Thyroid gland (tissue), 4 donors: ENCODE measurements around the gene SUPT3H.

Source experiments
- CTCF ChIP-seq, 6 experiments: fragments of 200-600 bp in 3 of 6; fragments of 450-650 bp in 3 of 6; sonication (generic) in 3 of 6; IDR thresholded peaks; one replicate each; pipeline ENCODE4 v1.5.1; 2016 to 2019; ENCODE audit warnings: antibody characterized with exemption in 6 of 6, mild to moderate bottlenecking in 2 of 6, inconsistent platforms in 1 of 6, moderate library complexity in 1 of 6
- POLR2A ChIP-seq, 2 donors: fragments of 450-650 bp; IDR thresholded peaks; one replicate each; pipeline ENCODE4 v1.6.1; 2017; ENCODE audit warnings: antibody characterized with exemption in 2 of 2, mild to moderate bottlenecking in 2 of 2, moderate library complexity in 1 of 2

DNA sequence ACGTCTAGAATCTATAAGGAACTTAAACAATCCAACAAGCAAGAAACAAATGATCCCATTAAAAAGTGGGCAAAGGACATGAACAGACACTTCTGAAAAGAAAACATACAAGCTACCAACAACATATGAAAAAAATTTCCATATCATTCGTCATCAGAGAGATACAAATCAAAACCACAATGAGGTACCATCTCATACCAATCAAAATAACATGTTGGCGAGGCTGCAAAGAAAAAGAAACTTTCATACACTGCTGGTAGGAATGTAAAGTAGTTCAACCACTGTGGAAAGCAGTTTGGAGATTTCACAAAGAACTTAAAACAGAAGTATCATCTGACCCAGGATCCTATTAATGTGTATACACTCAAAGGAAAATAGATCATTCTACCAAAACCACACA, 293.5 kb downstream of the SUPT3H start:
- no peak for TF ChIP-seq POLR2A (IDR thresholded peaks at IDR 0.05)
- TF ChIP-seq CTCF (IDR thresholded peaks at IDR 0.05), result no peak
